Measurements from ENCODE around the gene NATD1.

GRCh38 chr17:21218101-21218500, 35.1 kb downstream of the NATD1 start:
- TF ChIP-seq POLR2A (IDR thresholded peaks at IDR 0.05): no peak
- TF ChIP-seq, protein P1, sequence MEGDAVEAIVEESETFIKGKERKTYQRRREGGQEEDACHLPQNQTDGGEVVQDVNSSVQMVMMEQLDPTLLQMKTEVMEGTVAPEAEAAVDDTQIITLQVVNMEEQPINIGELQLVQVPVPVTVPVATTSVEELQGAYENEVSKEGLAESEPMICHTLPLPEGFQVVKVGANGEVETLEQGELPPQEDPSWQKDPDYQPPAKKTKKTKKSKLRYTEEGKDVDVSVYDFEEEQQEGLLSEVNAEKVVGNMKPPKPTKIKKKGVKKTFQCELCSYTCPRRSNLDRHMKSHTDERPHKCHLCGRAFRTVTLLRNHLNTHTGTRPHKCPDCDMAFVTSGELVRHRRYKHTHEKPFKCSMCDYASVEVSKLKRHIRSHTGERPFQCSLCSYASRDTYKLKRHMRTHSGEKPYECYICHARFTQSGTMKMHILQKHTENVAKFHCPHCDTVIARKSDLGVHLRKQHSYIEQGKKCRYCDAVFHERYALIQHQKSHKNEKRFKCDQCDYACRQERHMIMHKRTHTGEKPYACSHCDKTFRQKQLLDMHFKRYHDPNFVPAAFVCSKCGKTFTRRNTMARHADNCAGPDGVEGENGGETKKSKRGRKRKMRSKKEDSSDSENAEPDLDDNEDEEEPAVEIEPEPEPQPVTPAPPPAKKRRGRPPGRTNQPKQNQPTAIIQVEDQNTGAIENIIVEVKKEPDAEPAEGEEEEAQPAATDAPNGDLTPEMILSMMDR (IDR thresholded peaks at IDR 0.05): no peak
